Natural killer cell (primary cell): ENCODE measurements around the gene ZMAT5. TPM values are rescaled to one million over a fixed set of nuclear protein-coding genes. Genes with fewer than 3 reads are reported as not detected.

ENCODE experiments used
- ATAC-seq, 3 donors: fragments of 150-1000 bp in 2 of 3; fragments of 200-7000 bp in 1 of 3; cut with Tn5 transposase; 1 replicate in 1 of 3; 2 replicates in 2 of 3; pipeline ENCODE4 v1.10.0; 2021; ENCODE audit warnings: mild to moderate bottlenecking in 2 of 3, moderate library complexity in 2 of 3
- DNase-seq, 2 donors: peaks; one replicate each; pipeline versions ENCODE4 v3.0.0 to v3.0.0-alpha.2; 2013 to 2021; ENCODE audit warnings: mixed read lengths in 1 of 2
- H3K27ac ChIP-seq: one replicate; pipeline ENCODE4 v1.5.1; 2013; ENCODE audit warnings: mild to moderate bottlenecking, low read length
- H3K27me3 ChIP-seq: one replicate; pipeline ENCODE4 v1.6.1; 2013; ENCODE audit warnings: low read length; ENCODE audit not compliant: control insufficient read depth, insufficient read depth
- H3K36me3 ChIP-seq: one replicate; pipeline ENCODE4 v1.6.1; 2013; ENCODE audit warnings: low read length; ENCODE audit not compliant: control insufficient read depth, insufficient read depth
- H3K4me1 ChIP-seq: one replicate; pipeline ENCODE4 v1.6.1; 2013; ENCODE audit warnings: low read length; ENCODE audit not compliant: control insufficient read depth, insufficient read depth
- H3K4me3 ChIP-seq: one replicate; pipeline ENCODE4 v1.5.1; 2013; ENCODE audit warnings: low read length
- H3K9me3 ChIP-seq: one replicate; pipeline ENCODE4 v1.6.1; 2013; ENCODE audit warnings: low read length; ENCODE audit not compliant: control insufficient read depth, insufficient read depth
- H3K27ac Mint-ChIP-seq, 2 donors: one replicate each; pipeline ENCODE4 v1.8.0; 2022; ENCODE audit warnings: mild to moderate bottlenecking in 2 of 2, mixed read lengths in 2 of 2, moderate library complexity in 1 of 2
- H3K27me3 Mint-ChIP-seq, 2 donors: one replicate each; pipeline ENCODE4 v1.8.0; 2022; ENCODE audit warnings: low read depth in 2 of 2, mixed read lengths in 2 of 2
- H3K36me3 Mint-ChIP-seq: one replicate; pipeline ENCODE4 v1.8.0; 2022; ENCODE audit warnings: mixed read lengths
- H3K4me1 Mint-ChIP-seq, 2 donors: one replicate each; pipeline ENCODE4 v1.8.0; 2022; ENCODE audit warnings: mixed read lengths in 2 of 2
- H3K4me3 Mint-ChIP-seq: one replicate; pipeline ENCODE4 v1.8.0; 2022; ENCODE audit warnings: mild to moderate bottlenecking, moderate library complexity, mixed read lengths
- H3K9me3 Mint-ChIP-seq, 2 donors: one replicate each; pipeline ENCODE4 v1.8.0; 2022; ENCODE audit warnings: mixed read lengths in 2 of 2
- WGBS: methylation state at CpG from one replicate; pipeline ENCODE4 v1.1.7; 2013; ENCODE audit warnings: missing lambda C conversion rate; ENCODE audit not compliant: insufficient coverage; 5-methylcytosine and 5-hydroxymethylcytosine counted together
- intact Hi-C: fragments of 100-400 bp; cut with micrococcal nuclease; formaldehyde crosslinking; loops from one replicate; pipeline ENCODE4 v1.14.2; 2022
- total RNA-seq, 4 donors: library from RNA; stranded (reverse); fragments of 120-200 nt in 1 of 4; gene quantifications; one replicate each; pipeline versions ENCODE4 v1.2.3 to v1.2.4, GENCODE V29; 2013 to 2022
- TF ChIP-seq, protein P1 (sequence below): fragments of 200-600 bp; IDR thresholded peaks from one replicate; pipeline ENCODE4 v1.8.0; 2022; ENCODE audit warnings: antibody characterized with exemption

Gene ZMAT5
- total RNA-seq, 3 donors from 2014 or later (not counting 1 experiment from before 2014, with no cell fraction given), result 15.9 to 20.0 (median 16.0) TPM

DNA sequence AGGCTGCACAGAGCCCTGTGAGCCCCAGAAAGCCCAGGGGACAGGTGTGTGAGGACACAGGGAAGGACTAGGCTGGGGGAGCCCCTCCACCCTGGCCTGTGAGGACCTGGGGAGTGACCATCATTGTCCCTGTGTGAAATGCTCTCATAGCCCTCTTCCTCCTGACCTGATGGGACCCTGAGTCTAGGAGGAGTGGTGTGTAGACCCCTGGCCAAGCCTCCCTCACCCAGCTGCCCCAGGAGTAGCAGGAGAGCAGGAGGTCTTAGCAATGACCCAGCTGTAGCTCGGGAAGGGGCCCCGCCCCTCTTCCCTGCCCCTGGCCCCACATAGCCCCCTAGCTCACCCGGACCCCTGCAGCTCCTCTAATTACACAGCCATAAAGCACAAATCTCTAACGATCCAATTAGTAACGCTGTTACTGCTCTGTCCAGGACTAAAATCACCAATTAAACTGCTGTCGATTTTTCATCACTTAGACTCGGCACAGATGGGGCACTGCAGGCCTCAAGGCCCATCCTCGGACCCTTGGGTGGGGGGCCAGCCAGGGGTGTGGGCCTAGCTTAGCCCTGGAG is 53.6 kb downstream of the ZMAT5 start:
- TF ChIP-seq, protein P1, sequence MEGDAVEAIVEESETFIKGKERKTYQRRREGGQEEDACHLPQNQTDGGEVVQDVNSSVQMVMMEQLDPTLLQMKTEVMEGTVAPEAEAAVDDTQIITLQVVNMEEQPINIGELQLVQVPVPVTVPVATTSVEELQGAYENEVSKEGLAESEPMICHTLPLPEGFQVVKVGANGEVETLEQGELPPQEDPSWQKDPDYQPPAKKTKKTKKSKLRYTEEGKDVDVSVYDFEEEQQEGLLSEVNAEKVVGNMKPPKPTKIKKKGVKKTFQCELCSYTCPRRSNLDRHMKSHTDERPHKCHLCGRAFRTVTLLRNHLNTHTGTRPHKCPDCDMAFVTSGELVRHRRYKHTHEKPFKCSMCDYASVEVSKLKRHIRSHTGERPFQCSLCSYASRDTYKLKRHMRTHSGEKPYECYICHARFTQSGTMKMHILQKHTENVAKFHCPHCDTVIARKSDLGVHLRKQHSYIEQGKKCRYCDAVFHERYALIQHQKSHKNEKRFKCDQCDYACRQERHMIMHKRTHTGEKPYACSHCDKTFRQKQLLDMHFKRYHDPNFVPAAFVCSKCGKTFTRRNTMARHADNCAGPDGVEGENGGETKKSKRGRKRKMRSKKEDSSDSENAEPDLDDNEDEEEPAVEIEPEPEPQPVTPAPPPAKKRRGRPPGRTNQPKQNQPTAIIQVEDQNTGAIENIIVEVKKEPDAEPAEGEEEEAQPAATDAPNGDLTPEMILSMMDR, result no peak
- ATAC-seq (no peak), DNase-seq (no peak)
- H3K27ac ChIP-seq, result no peak overlapping the region
- H3K36me3 Mint-ChIP-seq, result no peaks in the 10 kb centered on the region
- H3K4me1 Mint-ChIP-seq, result no peaks in the 10 kb centered on the region
- H3K4me3 Mint-ChIP-seq, result no peak overlapping the region
- no peaks in the 10 kb centered on the region for H3K4me1 ChIP-seq
- peaks cover 3% of the 10 kb centered on the region for H3K27me3 ChIP-seq
- H3K27ac Mint-ChIP-seq, result no peak overlapping the region
- intact Hi-C loops, result no loop called here
- no peak overlapping the region for H3K4me3 ChIP-seq
- H3K9me3 ChIP-seq, result no peaks in the 10 kb centered on the region
- peaks cover 11 to 14% of the 10 kb centered on the region in 2 donors for H3K27me3 Mint-ChIP-seq
- no peaks in the 10 kb centered on the region for H3K9me3 Mint-ChIP-seq
- WGBS, result 68% methylated on average over 8 of the region's 8 CpGs
- no peaks in the 10 kb centered on the region for H3K36me3 ChIP-seq

DNA sequence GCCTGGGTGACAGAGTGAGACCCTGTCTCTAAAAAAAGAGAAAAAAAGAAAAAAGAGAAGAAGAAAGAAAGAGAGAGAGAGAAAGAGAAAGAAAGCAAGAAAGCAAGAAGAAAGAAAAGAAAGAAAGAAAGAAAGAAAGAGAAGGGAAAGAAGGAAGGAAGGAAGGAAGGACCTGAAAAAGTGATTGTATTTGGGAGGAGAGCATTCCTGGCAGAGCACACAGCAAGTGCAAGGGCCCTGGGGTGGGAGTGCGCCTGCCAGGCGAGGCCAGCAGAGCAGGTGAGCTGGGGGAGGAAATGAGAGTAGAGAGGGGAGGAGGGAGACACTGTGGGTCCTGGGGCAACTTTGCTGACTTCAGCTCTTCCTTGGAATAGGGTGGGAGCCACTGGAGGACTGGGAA is 54.7 kb downstream of the ZMAT5 start:
- H3K27ac ChIP-seq, result no peak overlapping the region
- no peaks in the 10 kb centered on the region for H3K4me1 ChIP-seq
- H3K36me3 Mint-ChIP-seq, result no peaks in the 10 kb centered on the region
- no peak overlapping the region for H3K27ac Mint-ChIP-seq
- no peak for DNase-seq
- no peaks in the 10 kb centered on the region for H3K27me3 ChIP-seq
- H3K9me3 Mint-ChIP-seq, result no peaks in the 10 kb centered on the region
- no peak for ATAC-seq
- TF ChIP-seq, protein P1, result no peak
- WGBS, result 85% methylated on average over 2 of the region's 2 CpGs
- H3K9me3 ChIP-seq, result no peaks in the 10 kb centered on the region
- no peaks in the 10 kb centered on the region for H3K4me1 Mint-ChIP-seq
- no peak overlapping the region for H3K4me3 Mint-ChIP-seq
- no peak overlapping the region for H3K4me3 ChIP-seq
- H3K27me3 Mint-ChIP-seq, result peaks cover 5 to 11% of the 10 kb centered on the region in 2 donors
- intact Hi-C loops, result no loop called here
- no peaks in the 10 kb centered on the region for H3K36me3 ChIP-seq

DNA sequence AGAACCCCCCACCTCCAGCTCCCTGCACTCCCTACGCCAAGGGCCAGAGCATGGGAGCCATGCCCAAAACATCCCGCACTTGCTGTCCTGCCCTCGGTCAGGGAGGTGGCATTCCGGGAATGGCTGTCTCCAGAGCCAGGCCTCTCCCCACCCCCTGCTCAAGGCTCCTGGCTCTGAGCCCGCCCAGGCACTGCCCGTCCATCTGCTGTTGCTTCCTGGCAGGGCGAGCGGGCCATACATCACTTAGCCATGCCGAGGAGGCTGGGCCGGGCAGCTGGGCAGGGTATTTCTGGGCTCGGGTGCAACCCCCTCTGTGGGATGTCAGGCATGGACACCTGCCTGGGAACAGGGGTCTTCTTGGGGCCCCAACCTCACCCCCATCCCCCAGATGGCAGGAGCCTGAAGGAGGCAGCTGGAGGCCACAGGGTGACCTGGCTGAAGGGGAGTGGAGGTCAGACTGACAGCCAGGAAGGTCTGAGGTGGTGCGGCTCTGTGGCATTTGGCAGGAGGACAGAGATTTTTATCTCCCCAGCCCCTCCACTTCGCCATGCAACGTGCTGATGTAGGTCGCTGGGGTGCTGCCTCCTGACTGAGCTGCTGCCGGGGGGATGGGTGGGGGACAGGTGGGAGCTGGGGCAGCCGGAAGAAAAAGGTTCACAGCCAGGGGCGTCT is 55.7 kb downstream of the ZMAT5 start:
- no peaks in the 10 kb centered on the region for H3K27me3 ChIP-seq
- ATAC-seq, result no peak
- no peak overlapping the region for H3K27ac ChIP-seq
- Mint-ChIP-seq H3K36me3 (no peaks in the 10 kb centered on the region), H3K4me1 (no peaks in the 10 kb centered on the region), H3K9me3 (no peaks in the 10 kb centered on the region), H3K27ac (no peak overlapping the region), H3K4me3 (no peak overlapping the region), H3K27me3 (peaks cover 0 to 5% of the 10 kb centered on the region in 2 donors)
- no peak overlapping the region for H3K4me3 ChIP-seq
- no peaks in the 10 kb centered on the region for H3K9me3 ChIP-seq
- DNase-seq, result no peak
- intact Hi-C loops, result no loop called here
- no peaks in the 10 kb centered on the region for H3K36me3 ChIP-seq
- TF ChIP-seq, protein P1, result no peak
- 61% methylated on average over 16 of the region's 18 CpGs for WGBS
- H3K4me1 ChIP-seq, result no peaks in the 10 kb centered on the region
